ENCODE measurements around the gene TMEM132C. TPM values are rescaled to one million over a fixed set of nuclear protein-coding genes. Genes with fewer than 3 reads are reported as not detected.

TMEM132C gene
- total and polyA plus RNA-seq, 2 of the 13 experiments (the other 11 are each of a cell fraction or from before 2014, with no cell fraction given) = not detected

GRCh38 chr12:128606970-128607369 is 340.0 kb downstream of the TMEM132C start:
- FAIRE-seq = no peak
- Histone ChIP-seq H3K4me3 (replicated peaks in 1 of 3; ENCODE audit: insufficient read depth in 1 of 3, low read depth in 2 of 3, low read length in 3 of 3) (no peak overlapping the region), H2AFZ (ENCODE audit: low read length) (no peak overlapping the region), H3K79me2 (ENCODE audit: insufficient read depth, low read length) (no peaks in the 10 kb centered on the region), H3K27me3 (ENCODE audit: control insufficient read depth in 1 of 2, insufficient read depth in 2 of 2, low read length in 2 of 2) (peaks cover 0 to 4% of the 10 kb centered on the region in 2 experiments; a peak in 2 of 5 replicates), H3K4me1 (ENCODE audit: insufficient read depth, low read length) (no peaks in the 10 kb centered on the region), H3K4me2 (ENCODE audit: low read depth, low read length) (no peak overlapping the region), H3K36me3 (replicated peaks in 1 of 2; ENCODE audit: control insufficient read depth in 1 of 2, insufficient read depth in 2 of 2, low read length in 2 of 2) (no peaks in the 10 kb centered on the region), H3K27ac (ENCODE audit: extremely low read length, insufficient read depth, low read length) (no peak overlapping the region), H4K20me1 (ENCODE audit: insufficient read depth, low read length) (no peaks in the 10 kb centered on the region), H3K9ac (ENCODE audit: insufficient read depth, low read depth, low read length) (no peak overlapping the region), H3K9me3 (ENCODE audit: low read length) (no peaks in the 10 kb centered on the region)
- TF ChIP-seq HDAC2 (CRISPR knock-in tag; IDR thresholded peaks at IDR 0.05) (no peak), HNF4A (CRISPR knock-in tag; IDR thresholded peaks at IDR 0.05) (peak; percentile 47)
- in situ Hi-C loops (cut with HindIII; ENCODE audit: extremely low pct_ligation_motif_present, low pct_unique_long_range_greater_than_20kb) = no loop called here
- peak; percentile 29; the same call in 1 of the 3 replicates for ATAC-seq
- under 1% methylated on average over 4 of the region's 4 CpGs for WGBS (ENCODE audit: low lambda C conversion rate)
- ChIA-PET POLR2A (no interaction called here), CTCF (ENCODE audit: low intra/inter-chr PET ratio, low total read pairs) (no interaction called here)
- no peak for DNase-seq (ENCODE audit: low spot score)
- intact Hi-C loops (cut with micrococcal nuclease; ENCODE audit: unreplicated experiment) = no loop called here
- BruUV-seq (replicated peaks) = no TSS peak

- ATAC-seq (no peak), DNase-seq (ENCODE audit: low spot score) (no peak), FAIRE-seq (no peak)
- Histone ChIP-seq H2AFZ (ENCODE audit: low read length) (no peak overlapping the region), H3K9me3 (ENCODE audit: low read length) (no peaks in the 10 kb centered on the region), H3K4me2 (ENCODE audit: low read depth, low read length) (no peak overlapping the region), H3K27ac (ENCODE audit: extremely low read length, insufficient read depth, low read length) (no peak overlapping the region), H3K36me3 (replicated peaks in 1 of 2; ENCODE audit: control insufficient read depth in 1 of 2, insufficient read depth in 2 of 2, low read length in 2 of 2) (no peaks in the 10 kb centered on the region), H3K27me3 (ENCODE audit: control insufficient read depth in 1 of 2, insufficient read depth in 2 of 2, low read length in 2 of 2) (peaks cover 0 to 4% of the 10 kb centered on the region in 2 experiments; a peak in 1 of 5 replicates), H3K4me1 (ENCODE audit: insufficient read depth, low read length) (no peaks in the 10 kb centered on the region), H3K79me2 (ENCODE audit: insufficient read depth, low read length) (no peaks in the 10 kb centered on the region), H3K9ac (ENCODE audit: insufficient read depth, low read depth, low read length) (no peak overlapping the region), H3K4me3 (replicated peaks in 1 of 3; ENCODE audit: insufficient read depth in 1 of 3, low read depth in 2 of 3, low read length in 3 of 3) (no peak overlapping the region), H4K20me1 (ENCODE audit: insufficient read depth, low read length) (no peaks in the 10 kb centered on the region)
- ChIA-PET POLR2A (no interaction called here), CTCF (ENCODE audit: low intra/inter-chr PET ratio, low total read pairs) (no interaction called here)
- no TSS peak for BruUV-seq (replicated peaks)
- in situ Hi-C loops (cut with HindIII; ENCODE audit: extremely low pct_ligation_motif_present, low pct_unique_long_range_greater_than_20kb) = no loop called here
- intact Hi-C loops (cut with micrococcal nuclease; ENCODE audit: unreplicated experiment) = no loop called here
- 2% methylated on average over 4 of the region's 4 CpGs for whole genome bisulfite sequencing (ENCODE audit: low lambda C conversion rate)
- no peak for TF ChIP-seq ATF6 (CRISPR knock-in tag; conservative IDR thresholded peaks at IDR 0.05)
- TF ChIP-seq DPF2 (CRISPR knock-in tag; IDR thresholded peaks at IDR 0.05; ENCODE audit: borderline replicate concordance, low read depth) = no peak
- TF ChIP-seq SP140L (CRISPR knock-in tag; IDR thresholded peaks at IDR 0.05; ENCODE audit: borderline replicate concordance) = no peak
- TF ChIP-seq CENPT (CRISPR knock-in tag; IDR thresholded peaks at IDR 0.05; ENCODE audit: low read depth) = no peak
- TF ChIP-seq SYNCRIP (IDR thresholded peaks at IDR 0.05; ENCODE audit: insufficient read depth, low read depth, low read length) = no peak
- no peak for TF ChIP-seq ZBTB38 (CRISPR knock-in tag; IDR thresholded peaks at IDR 0.05)
- no peak for TF ChIP-seq TOE1 (CRISPR knock-in tag; IDR thresholded peaks at IDR 0.05)
- TF ChIP-seq ELF1 (CRISPR knock-in tag; IDR thresholded peaks at IDR 0.05) = no peak
These were observed 340.7 kb downstream of the TMEM132C start for GRCh38 chr12:128607641-128608040.
